ENCODE measurements around the gene DNAJB13.
A peak's percentile ranks its signal among the peaks of the same experiment; 100 is the strongest.

DNAJB13 gene

GRCh38 chr11:73956876-73957653 is 6.2 kb downstream of the DNAJB13 start:
- DNase-seq, result no peak

DNA sequence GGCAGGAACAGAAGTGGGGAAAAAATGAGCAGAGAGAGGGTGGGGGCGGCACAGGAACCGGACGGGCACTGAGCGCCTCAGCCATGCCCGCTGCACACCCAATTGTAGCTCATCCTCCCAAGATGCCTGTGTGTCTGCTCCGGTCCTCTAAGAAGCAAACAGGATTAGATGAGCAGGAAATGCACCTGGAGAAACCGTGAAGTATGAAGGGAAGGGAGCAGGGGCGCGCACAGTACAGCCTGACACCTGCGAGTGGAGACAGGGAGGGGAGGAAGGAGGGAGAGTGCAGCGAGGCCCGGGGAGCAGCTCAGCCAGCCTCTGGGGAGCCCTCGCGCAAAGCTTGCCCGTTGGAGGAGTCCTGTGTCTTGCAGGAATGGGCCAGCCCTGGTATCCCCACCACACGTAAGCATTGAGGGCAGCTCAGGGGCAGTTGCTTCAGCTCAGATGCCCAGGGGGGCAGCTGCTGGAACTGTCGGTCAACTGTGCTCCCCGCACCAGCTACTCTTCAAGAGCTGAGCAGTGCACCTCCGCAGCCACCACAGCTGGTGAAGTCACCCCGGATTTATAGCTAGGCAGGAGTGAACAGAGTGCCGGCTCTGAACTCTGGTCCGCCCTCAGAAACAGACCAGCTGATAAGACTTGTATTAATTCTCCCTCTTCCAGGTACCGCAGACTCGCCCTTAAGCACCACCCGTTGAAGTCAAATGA is 7.0 kb downstream of the DNAJB13 start:
- DNase-seq, result no peak

DNA sequence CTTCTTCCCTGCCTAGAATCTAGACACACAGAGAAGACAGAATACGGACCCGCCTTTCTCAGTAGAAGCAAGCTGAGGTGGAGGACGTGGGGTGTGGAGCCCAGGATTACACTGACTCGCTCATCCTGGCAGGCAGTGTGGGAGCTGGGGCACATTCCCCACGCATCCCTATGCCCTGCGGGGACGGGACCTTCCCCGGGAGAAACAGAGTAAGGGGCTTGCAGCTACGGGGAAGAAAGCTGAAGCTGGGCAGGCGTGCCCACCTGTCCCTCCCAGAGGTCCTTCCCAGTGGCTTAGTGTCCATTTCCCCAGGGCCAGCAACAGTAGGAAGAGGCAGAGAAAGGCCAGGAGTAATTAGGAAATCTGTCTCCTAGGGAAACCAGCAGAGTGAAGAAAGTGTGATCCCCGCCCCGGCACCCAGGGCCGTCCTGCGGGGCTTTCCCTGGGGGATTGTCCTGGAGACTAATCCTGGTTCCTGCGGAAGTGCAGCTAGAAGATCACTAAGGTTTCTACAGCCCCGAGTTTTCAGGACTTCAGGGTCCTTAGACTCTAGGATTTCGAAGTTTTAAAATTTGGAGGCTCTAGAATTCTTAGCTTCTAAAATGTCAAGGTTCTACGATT is 7.8 kb downstream of the DNAJB13 start:
- DNase-seq, result no peak

GRCh38 chr11:73961321-73961720 is 10.5 kb downstream of the DNAJB13 start:
- DNase-seq, result no peak

DNA sequence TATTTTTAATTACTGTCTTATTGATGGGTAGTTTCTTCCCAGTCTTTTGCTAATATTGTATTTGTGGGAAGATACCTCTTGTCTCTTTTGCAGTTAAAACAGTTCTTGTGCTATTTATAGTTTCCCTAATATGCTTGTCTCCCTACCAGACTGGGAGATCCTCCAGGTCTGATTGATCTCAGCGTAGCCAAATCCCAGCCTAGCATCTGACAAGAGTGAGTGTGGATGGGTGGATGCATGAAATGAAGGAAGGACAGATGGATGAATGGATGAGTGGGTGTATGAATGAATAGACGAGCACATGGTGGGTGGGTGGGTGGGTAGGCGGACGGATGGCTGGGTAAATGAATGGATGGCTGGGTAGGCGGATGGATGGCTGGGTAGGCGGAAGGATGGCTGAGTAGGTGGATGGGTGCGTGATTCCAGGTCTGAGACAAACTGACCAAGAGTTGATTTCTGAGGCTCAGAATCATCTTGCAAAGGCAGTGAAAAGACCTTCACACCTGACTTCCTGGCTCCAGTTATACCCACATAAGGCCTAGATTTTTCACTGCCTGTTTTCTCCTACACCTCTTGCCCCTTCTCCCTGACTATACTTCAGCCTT is 11.4 kb downstream of the DNAJB13 start:
- DNase-seq, result no peak

DNA sequence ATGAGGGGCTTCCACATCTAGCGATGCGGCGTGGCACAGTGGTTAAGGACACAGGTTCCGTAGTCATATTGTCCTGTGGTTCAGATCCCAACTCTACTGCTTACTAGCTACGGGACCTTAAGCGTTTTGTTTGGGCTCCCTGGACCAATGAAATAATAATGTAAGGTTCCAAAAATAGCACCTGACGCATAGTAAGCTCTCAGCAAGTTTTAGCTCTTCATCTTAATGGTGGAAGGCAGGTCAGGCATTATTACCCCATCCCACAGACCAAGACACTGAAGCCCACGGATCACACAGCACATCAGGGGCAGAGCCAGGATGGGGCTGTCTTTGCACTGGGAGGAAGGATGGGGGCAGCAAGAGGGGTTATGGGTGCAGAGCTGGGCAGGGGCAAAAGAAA is 13.0 kb downstream of the DNAJB13 start:
- DNase-seq, result no peak

- DNase-seq, result peak; percentile 54
Measured at GRCh38 chr11:73965076-73965763, 14.4 kb downstream of the DNAJB13 start.

DNA sequence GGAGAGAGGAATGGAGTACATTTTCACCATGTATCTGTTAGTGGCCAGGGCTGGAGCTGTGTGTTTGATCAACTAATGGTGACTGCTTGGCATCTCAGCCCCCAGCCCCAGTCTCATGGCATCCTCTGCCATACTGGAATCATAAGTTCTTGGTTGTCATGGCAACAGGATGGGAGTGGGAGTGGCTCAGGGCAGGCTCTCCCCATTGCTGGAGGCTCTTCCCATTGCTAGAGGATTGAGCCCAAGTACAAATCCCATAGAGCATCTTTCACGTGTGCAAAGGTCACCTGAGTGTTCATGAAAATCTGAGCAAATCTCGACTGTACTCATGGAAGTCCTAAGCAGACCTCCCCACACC is 14.9 kb downstream of the DNAJB13 start:
- DNase-seq, result no peak

DNA sequence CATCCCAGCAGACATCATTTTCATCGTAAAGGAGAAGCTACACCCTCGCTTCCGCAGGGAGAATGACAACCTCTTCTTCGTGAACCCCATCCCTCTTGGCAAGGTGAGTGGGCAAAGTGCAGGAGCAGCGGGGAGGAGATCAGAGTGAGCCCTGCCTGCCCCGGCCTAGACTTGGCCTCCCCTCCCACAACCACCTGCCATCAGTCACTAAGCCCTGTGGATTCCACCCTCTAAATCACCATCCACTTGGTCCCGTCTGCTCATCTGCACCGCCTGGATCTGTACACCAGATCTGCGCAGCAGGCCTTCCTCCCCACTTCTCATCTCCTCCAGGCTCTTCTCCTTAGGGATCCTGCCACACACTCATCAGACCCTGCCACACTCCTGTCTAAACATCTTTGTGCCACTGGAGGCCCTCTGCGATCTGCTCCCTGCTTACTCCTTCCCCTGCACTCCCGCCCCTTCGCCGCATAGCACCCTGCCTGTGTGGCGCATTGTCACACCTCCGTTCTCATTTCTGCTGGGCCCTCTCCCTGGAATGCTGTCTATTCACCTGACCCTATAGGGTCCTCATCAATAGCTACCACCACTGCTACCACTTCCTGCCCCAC is 17.6 kb downstream of the DNAJB13 start:
- no peak for DNase-seq

- DNase-seq, result no peak
Measured at GRCh38 chr11:73969091-73969490, 18.3 kb downstream of the DNAJB13 start.

GRCh38 chr11:73969991-73970800 is 19.4 kb downstream of the DNAJB13 start:
- DNase-seq, result no peak

GRCh38 chr11:73971175-73971719 is 20.4 kb downstream of the DNAJB13 start:
- DNase-seq, result no peak

DNA sequence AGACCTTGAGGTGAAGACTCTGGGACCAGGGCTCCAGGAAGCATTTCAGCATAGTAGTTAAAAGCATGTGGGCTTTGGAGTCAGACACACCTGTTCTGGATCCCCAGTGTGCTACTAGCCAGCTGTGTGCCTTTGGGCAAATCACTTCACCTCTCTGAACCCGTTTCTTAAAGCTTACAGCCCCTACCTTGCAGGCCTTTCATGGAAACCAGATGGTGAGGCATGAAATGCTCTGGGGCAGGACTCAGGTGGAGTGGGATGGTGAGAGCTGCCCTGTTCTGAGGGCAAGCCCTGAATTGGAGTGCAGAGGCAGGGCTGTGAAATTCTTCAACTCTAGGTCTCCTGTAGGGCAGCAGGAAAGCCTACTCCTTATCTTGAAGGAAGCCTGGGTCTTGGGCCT is 21.4 kb downstream of the DNAJB13 start:
- DNase-seq, result peak; percentile 60

DNA sequence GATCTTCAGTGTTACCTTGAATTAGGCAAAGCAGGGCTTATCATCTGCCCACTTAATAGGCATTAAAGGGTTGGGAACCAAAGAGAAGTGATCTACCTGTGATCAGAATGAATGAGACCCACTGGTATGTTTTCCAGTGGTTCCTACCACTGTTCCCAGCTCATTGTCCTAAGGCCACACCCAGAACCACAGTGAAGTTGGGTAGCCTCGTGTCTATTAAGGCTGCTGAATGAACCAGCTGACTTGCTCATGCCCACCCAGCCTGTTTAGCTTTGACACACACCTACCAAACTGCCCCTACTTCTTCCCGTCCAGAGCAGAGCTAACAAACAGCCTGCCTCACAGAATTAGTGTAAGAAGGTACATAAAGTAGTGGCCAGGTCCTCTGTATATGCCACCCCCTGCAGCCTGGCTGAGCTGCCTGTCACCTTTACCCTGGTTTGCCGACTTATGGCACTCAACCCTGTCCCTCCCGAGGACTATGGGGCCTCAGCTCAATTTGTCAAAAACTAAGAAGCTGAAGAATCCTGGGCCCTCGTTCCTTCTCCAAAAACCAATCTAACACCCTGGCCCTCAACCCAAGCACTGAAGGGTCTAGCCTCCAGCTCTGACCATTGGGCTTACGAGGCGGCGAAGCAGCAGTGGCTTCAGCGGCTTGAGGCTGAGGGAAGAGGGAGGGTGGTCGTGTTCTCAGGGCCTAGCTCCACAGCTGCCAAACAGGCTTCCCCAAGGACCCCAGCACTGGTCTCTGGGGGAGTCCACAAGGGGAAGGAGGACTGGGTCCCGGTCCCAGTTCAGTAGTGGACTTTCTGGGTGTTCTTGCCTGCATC is 22.0 kb downstream of the DNAJB13 start:
- no peak for DNase-seq

GRCh38 chr11:73974604-73975478 is 24.0 kb downstream of the DNAJB13 start:
- DNase-seq, result no peak

GRCh38 chr11:73975479-73975757 is 24.6 kb downstream of the DNAJB13 start:
- no peak for DNase-seq

GRCh38 chr11:73976451-73977151 is 25.8 kb downstream of the DNAJB13 start:
- no peak for DNase-seq

- peak; percentile 52 for DNase-seq
Measured at GRCh38 chr11:73977856-73978519, 27.2 kb downstream of the DNAJB13 start.

Data from activated CD8-positive, alpha-beta memory T cell treated with anti-CD3 and anti-CD28 coated beads, Interleukin-2, amount 50 U/mL, for 48 hours (primary cell).